AG04449 (cell line): ENCODE measurements around the gene CCDC194.

Experiments
- CTCF ChIA-PET: fragments of 350-600 bp; formaldehyde crosslinking; extraction: SDS; loops from one replicate; lab custom pipeline; 2021; ENCODE audit warnings: antibody characterized with exemption; lab: Yijun Ruan, JAX
- POLR2A ChIA-PET: fragments of 400-600, 350-600 bp; formaldehyde crosslinking; extraction: SDS; loops from one replicate; lab custom pipeline; 2020; ENCODE audit warnings: antibody characterized with exemption, inconsistent platforms; lab: Yijun Ruan, JAX
- DNase-seq: peaks from one replicate; pipeline ENCODE4 v3.0.0-alpha.2; 2010; ENCODE audit warnings: low read depth, low spot score
- H3K4me3 ChIP-seq: 2 replicates; pipeline ENCODE4 v1.5.1; 2011; ENCODE audit warnings: low read depth, mild to moderate bottlenecking, control low read depth, low read length
- TF ChIP-seq, protein P1 (sequence below): IDR thresholded peaks from one replicate; pipeline ENCODE4 v1.5.1; 2011; ENCODE audit warnings: mild to moderate bottlenecking, moderate library complexity, low read length, control low read depth, inconsistent platforms; ENCODE audit not compliant: insufficient read depth; ENCODE audit errors: missing control alignments

Gene CCDC194

DNA sequence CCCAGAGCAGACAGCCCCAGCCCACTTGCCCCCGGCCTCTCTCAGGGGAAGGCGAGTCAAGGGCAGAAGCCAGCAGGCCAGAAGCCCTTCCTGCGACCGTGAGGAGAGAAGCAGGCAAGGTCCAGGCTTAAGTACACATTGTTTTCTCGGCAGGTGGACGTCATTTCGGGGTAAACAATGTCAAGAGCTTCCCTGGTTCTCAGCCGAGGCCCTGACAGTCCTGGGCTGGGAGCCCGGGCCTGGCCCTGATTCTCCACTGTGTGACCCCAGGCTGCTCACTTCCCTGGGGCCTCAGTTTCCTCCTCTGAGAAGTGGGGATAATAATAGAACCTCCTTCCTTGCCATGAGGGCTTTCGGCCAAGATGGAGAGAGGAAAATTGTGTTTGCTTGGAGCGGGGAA lies 36.3 kb downstream of the CCDC194 start:
- CTCF ChIA-PET = interaction anchor here (0.7 to 1.0 kb wide), 3 partner anchors 12 to 501 kb away, joined by 3 read pairs; no protein-coding TSS in a partner anchor
- POLR2A ChIA-PET = no interaction called here
- TF ChIP-seq, protein P1, sequence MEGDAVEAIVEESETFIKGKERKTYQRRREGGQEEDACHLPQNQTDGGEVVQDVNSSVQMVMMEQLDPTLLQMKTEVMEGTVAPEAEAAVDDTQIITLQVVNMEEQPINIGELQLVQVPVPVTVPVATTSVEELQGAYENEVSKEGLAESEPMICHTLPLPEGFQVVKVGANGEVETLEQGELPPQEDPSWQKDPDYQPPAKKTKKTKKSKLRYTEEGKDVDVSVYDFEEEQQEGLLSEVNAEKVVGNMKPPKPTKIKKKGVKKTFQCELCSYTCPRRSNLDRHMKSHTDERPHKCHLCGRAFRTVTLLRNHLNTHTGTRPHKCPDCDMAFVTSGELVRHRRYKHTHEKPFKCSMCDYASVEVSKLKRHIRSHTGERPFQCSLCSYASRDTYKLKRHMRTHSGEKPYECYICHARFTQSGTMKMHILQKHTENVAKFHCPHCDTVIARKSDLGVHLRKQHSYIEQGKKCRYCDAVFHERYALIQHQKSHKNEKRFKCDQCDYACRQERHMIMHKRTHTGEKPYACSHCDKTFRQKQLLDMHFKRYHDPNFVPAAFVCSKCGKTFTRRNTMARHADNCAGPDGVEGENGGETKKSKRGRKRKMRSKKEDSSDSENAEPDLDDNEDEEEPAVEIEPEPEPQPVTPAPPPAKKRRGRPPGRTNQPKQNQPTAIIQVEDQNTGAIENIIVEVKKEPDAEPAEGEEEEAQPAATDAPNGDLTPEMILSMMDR = no peak
- no peak overlapping the region for H3K4me3 ChIP-seq
- DNase-seq = no peak

DNA sequence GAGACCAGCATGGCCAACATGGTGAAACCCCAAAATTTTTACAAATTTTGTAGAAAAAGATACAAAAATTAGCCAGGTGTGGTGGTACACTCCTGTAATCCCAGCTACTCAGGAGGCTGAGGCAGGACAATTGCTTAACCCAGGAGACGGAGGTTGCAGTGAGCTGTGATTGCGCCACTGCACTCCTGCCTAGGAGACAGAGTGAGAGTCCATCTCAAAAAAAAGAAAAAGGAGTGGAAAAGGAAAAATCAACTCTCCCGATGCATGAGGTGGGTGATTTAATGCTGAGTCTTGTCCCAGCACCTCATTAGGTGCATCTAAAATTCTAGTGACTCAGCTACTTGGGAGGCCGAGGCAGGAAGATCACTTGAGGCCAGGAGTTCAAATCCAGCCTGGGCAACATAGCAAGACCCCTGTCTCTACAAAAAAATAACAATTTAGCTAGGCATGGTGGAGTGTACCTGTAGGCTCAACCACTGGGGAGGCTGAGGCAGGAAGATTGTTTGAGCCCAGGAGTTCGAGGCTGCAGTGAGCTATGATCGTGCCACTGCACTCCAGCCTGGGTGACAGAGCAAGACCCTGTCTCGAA lies 36.8 kb downstream of the CCDC194 start:
- ChIA-PET CTCF (interaction anchor here (0.7 to 2.2 kb wide), 4 partner anchors 10 to 502 kb away, joined by 3 to 7 read pairs (median 3); no protein-coding TSS in a partner anchor), POLR2A (no interaction called here)
- H3K4me3 ChIP-seq = no peak overlapping the region
- DNase-seq = no peak
- TF ChIP-seq, protein P1 = no peak

DNA sequence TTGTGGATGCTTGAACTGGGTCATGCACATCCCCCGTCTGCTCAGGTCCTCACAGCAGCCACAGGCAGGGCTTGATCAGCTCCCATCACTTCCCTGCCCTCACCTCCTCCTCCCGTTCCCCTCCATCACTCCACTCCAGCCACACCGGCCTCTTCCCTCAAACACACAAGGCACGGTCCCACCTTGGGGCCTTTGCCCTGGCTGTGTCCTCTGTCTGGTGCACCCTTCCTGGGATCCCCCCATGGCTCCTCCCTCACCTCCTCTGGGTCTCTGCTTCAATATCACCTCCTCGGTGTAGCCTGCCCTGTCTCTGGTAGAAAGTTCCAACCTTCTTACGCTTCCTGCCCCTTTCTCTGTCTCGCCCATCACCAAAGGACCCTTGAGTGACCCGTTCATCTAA lies 40.6 kb downstream of the CCDC194 start:
- TF ChIP-seq, protein P1 = no peak
- H3K4me3 ChIP-seq = no peak overlapping the region
- POLR2A ChIA-PET = no interaction called here
- DNase-seq = no peak
- CTCF ChIA-PET = interaction anchor here (14.8 kb wide), 1 partner anchor 34 kb away, joined by 208 read pairs; no protein-coding TSS in a partner anchor

DNA sequence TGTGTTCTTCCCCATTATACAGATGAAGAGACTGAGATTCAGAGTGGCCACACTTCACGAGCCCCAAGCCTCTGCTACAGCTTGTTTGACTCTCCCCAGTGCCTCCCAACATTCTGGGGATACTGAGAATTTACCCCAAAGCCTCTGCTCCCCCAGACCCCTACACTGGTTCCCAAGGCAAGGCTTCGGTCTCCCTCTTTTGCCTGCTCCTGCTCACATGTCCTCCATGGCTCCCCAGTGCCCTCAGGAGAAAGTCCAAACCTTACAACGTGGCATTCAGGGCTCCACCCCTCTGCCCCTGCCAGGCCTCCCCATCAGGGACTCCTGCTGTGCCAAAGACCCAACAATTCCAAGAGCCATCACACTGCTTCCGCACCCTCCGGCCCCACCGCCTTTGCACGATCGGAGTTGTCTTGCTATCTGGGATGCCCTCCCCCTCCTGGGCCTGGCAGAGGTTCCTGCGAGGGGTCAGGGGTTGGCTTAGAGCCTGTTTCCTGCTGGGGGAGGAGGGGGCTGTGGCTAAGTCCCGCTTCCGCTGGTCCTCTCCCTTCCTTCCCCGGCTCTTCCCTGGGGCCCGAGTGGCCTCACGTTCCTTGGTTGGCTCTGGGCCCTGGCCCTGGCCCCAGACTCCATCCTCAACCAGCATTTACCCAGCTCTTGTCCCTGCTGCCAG lies 41.3 kb downstream of the CCDC194 start:
- CTCF ChIA-PET = interaction anchor here (14.8 kb wide), 1 partner anchor 35 kb away, joined by 208 read pairs; no protein-coding TSS in a partner anchor
- POLR2A ChIA-PET = no interaction called here
- TF ChIP-seq, protein P1 = no peak
- no peak overlapping the region for H3K4me3 ChIP-seq
- DNase-seq = no peak

DNA sequence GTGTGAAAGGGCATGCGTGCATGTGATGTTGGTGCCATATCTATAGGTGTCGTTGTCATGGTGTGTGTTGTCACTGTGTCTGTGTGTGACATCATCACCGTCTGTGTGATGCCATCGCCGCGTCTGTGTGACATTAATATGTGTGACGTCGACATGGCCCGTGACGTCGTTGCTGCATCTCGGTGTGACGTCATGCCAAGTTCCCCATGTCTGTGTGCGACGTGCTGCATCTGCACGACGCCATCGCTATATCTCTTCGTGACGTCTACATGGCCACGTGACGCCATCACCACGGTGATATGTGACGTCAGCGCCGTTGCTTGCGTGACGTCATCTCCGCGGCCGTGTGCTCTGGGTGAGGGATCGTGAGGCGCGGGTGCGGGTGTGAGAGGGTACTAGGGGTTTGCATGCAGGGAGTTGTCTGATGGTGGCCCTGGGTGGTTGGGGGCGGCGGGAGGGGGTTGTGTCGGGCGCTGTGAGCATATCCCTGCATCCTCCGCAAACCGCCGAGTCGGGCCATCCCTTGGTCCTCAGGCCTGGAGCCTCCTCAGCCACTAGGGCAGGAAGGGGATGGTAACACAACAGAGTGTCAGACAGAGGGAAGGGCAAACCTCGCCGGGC lies 42.1 kb downstream of the CCDC194 start:
- POLR2A ChIA-PET = no interaction called here
- CTCF ChIA-PET = interaction anchor here (14.8 kb wide), 1 partner anchor 36 kb away, joined by 208 read pairs; no protein-coding TSS in a partner anchor

More for the DNA sequence above, 42.1 kb downstream of the CCDC194 start:
- H3K4me3 ChIP-seq = no peak overlapping the region
- TF ChIP-seq, protein P1 = no peak
- DNase-seq = no peak
